ENCODE data around the gene IMMP2L.
A peak's percentile ranks its signal among the peaks of the same experiment; 100 is the strongest.

Gene IMMP2L

GRCh38 chr7:111059833-111060232 lies 502.5 kb downstream of the IMMP2L start:
- DNase-seq, result peak; percentile 9 to 60

- no peak for DNase-seq
Observed at GRCh38 chr7:111057066-111057465, 505.2 kb downstream of the IMMP2L start.

- DNase-seq, result no peak
Observed at GRCh38 chr7:111056371-111056770, 505.9 kb downstream of the IMMP2L start.

- no peak for DNase-seq
Observed at GRCh38 chr7:111053035-111053434, 509.3 kb downstream of the IMMP2L start.

GRCh38 chr7:111051832-111052231 lies 510.5 kb downstream of the IMMP2L start:
- DNase-seq, result no peak

GRCh38 chr7:111050875-111051416 lies 511.3 kb downstream of the IMMP2L start:
- DNase-seq, result no peak

- no peak for DNase-seq
Observed at GRCh38 chr7:111049971-111050680, 512.2 kb downstream of the IMMP2L start.

GRCh38 chr7:111047595-111047994 lies 514.7 kb downstream of the IMMP2L start:
- DNase-seq, result no peak

- peak in 1 of 2 experiments; percentile 3 for DNase-seq
Observed at GRCh38 chr7:111045449-111045848, 516.8 kb downstream of the IMMP2L start.

GRCh38 chr7:111043561-111043960 lies 518.7 kb downstream of the IMMP2L start:
- DNase-seq, result no peak

- no peak for DNase-seq
Observed at GRCh38 chr7:111042842-111043241, 519.5 kb downstream of the IMMP2L start.

- no peak for DNase-seq
Observed at GRCh38 chr7:111041577-111041976, 520.7 kb downstream of the IMMP2L start.

GRCh38 chr7:111038185-111038584 lies 524.1 kb downstream of the IMMP2L start:
- no peak for DNase-seq

GRCh38 chr7:111031916-111032315 lies 530.4 kb downstream of the IMMP2L start:
- no peak for DNase-seq

- no peak for DNase-seq
Observed at GRCh38 chr7:111030336-111030735, 532.0 kb downstream of the IMMP2L start.

- DNase-seq, result peak in 1 of 2 experiments; percentile 34
Observed at GRCh38 chr7:111029574-111030251, 532.6 kb downstream of the IMMP2L start.

GRCh38 chr7:111029141-111029572 lies 533.1 kb downstream of the IMMP2L start:
- no peak for DNase-seq

- DNase-seq, result no peak
Observed at GRCh38 chr7:111027396-111027795, 534.9 kb downstream of the IMMP2L start.

GRCh38 chr7:111026806-111027205 lies 535.5 kb downstream of the IMMP2L start:
- DNase-seq, result no peak

GRCh38 chr7:111026343-111026742 lies 535.9 kb downstream of the IMMP2L start:
- no peak for DNase-seq

- DNase-seq, result no peak
Observed at GRCh38 chr7:111025006-111025405, 537.3 kb downstream of the IMMP2L start.

- DNase-seq, result no peak
Observed at GRCh38 chr7:111018960-111019736, 543.1 kb downstream of the IMMP2L start.

- DNase-seq, result no peak
Observed at GRCh38 chr7:111018447-111018846, 543.8 kb downstream of the IMMP2L start.
